A549 (cell line): ENCODE results near the gene OR51Q1.

Source experiments
- ZFP36 ChIP-seq: fragments of 450-650 bp; IDR thresholded peaks from 2 replicates; pipeline ENCODE4 v1.6.1; 2014; ENCODE audit warnings: borderline replicate concordance; ENCODE audit not compliant: partially characterized antibody
- TF ChIP-seq, protein P1 (sequence below): fragments of >200 bp; sonication (Bioruptor Twin); formaldehyde crosslinking; IDR thresholded peaks from 3 replicates; pipeline ENCODE4 v1.5.1; 2016

DNA sequence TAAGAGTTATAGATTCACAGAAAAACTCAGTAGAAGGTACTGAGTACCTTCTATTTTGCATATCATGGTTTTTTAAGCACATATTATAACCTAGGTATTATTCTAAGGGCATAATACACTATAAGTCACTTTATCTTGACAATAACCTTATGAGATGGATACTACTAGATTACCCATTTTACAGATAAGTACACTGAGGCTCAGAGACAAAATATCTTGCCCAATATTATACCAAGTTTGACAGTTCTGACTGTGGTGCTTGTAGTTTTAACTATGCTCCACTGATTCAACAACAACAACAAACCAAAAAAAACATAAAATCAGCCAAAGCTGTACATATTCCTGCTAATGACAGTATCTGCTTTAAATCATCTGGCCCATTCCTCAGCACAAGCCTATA lies 27.8 kb upstream of the OR51Q1 start:
- TF ChIP-seq ZFP36, result no peak
- TF ChIP-seq, protein P1, sequence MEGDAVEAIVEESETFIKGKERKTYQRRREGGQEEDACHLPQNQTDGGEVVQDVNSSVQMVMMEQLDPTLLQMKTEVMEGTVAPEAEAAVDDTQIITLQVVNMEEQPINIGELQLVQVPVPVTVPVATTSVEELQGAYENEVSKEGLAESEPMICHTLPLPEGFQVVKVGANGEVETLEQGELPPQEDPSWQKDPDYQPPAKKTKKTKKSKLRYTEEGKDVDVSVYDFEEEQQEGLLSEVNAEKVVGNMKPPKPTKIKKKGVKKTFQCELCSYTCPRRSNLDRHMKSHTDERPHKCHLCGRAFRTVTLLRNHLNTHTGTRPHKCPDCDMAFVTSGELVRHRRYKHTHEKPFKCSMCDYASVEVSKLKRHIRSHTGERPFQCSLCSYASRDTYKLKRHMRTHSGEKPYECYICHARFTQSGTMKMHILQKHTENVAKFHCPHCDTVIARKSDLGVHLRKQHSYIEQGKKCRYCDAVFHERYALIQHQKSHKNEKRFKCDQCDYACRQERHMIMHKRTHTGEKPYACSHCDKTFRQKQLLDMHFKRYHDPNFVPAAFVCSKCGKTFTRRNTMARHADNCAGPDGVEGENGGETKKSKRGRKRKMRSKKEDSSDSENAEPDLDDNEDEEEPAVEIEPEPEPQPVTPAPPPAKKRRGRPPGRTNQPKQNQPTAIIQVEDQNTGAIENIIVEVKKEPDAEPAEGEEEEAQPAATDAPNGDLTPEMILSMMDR, result no peak
